Endodermal cell (in vitro differentiated cells): Measurements from ENCODE around the gene CAPZA2. TPM values are rescaled to one million over a fixed set of nuclear protein-coding genes. Genes with fewer than 3 reads are reported as not detected.

Source experiments
- DNase-seq: peaks from one replicate; pipeline ENCODE4 v3.0.0-alpha.2; 2017
- H3K27ac ChIP-seq: 2 replicates; pipeline ENCODE4 v1.5.1; 2013; ENCODE audit warnings: mild to moderate bottlenecking, low read depth, low read length, moderate library complexity
- H3K27me3 ChIP-seq: 2 replicates; pipeline ENCODE4 v1.6.1; 2013; ENCODE audit warnings: mild to moderate bottlenecking, low read length, moderate library complexity; ENCODE audit not compliant: insufficient read depth, control insufficient read depth, poor library complexity, severe bottlenecking
- H3K36me3 ChIP-seq: 2 replicates; pipeline ENCODE4 v1.7.0; 2013; ENCODE audit warnings: mild to moderate bottlenecking, low read length, moderate library complexity; ENCODE audit not compliant: control insufficient read depth, insufficient read depth
- H3K4me1 ChIP-seq: one replicate; pipeline ENCODE4 v1.7.0; 2013; ENCODE audit warnings: low read length; ENCODE audit not compliant: control insufficient read depth, insufficient read depth
- H3K4me3 ChIP-seq: 2 replicates; pipeline ENCODE4 v1.5.1; 2013; ENCODE audit warnings: mild to moderate bottlenecking, low read length, moderate library complexity
- H3K9ac ChIP-seq: 2 replicates; pipeline ENCODE4 v1.6.1; 2013; ENCODE audit warnings: mild to moderate bottlenecking, low read length, moderate library complexity; ENCODE audit not compliant: poor library complexity, severe bottlenecking; ENCODE audit errors: extremely low read depth
- H3K9me3 ChIP-seq: 2 replicates; pipeline ENCODE4 v1.6.1; 2013; ENCODE audit warnings: mild to moderate bottlenecking, low read length, moderate library complexity; ENCODE audit not compliant: control insufficient read depth
- H3K27ac Mint-ChIP-seq: 2 replicates; pipeline ENCODE4 v1.8.0; 2020; ENCODE audit warnings: mixed read lengths
- H3K27me3 Mint-ChIP-seq: 2 replicates; pipeline ENCODE4 v1.8.0; 2021; ENCODE audit warnings: mild to moderate bottlenecking, mixed read lengths; ENCODE audit not compliant: insufficient read depth
- H3K36me3 Mint-ChIP-seq: 2 replicates; pipeline ENCODE4 v1.8.0; 2020; ENCODE audit warnings: low read depth, mixed read lengths
- H3K4me1 Mint-ChIP-seq: 2 replicates; pipeline ENCODE4 v1.8.0; 2020; ENCODE audit warnings: mixed read lengths
- H3K4me3 Mint-ChIP-seq: 2 replicates; pipeline ENCODE4 v1.8.0; 2020; ENCODE audit warnings: mild to moderate bottlenecking, moderate library complexity, mixed read lengths
- H3K9me3 Mint-ChIP-seq: 2 replicates; pipeline ENCODE4 v1.8.0; 2020; ENCODE audit warnings: mild to moderate bottlenecking, mixed read lengths
- WGBS, 2 experiments: methylation state at CpG; one replicate each; pipeline versions ENCODE4 v1.1.5 to v1.1.7; 2013; ENCODE audit warnings: missing lambda C conversion rate in 2 of 2, mixed read lengths in 1 of 2; ENCODE audit not compliant: insufficient coverage in 1 of 2, insufficient read length in 1 of 2; 5-methylcytosine and 5-hydroxymethylcytosine counted together
- total RNA-seq, 2 donors: library from RNA; stranded (reverse); fragmentation: NEBNext Ultra II Directional in 1 of 2; extraction: Animal tissue kit (Norgen Biotek cat#: 25700) in 1 of 2; gene quantifications; 2 replicates in 1 of 2; 3 replicates in 1 of 2; pipeline ENCODE4 v1.2.1, GENCODE V29; 2021
- TF ChIP-seq, protein P1 (sequence below): fragments of 200-600 bp; sonication (generic); conservative IDR thresholded peaks from 2 replicates; pipeline ENCODE4 v1.5.0; 2021; ENCODE audit warnings: antibody characterized with exemption, mild to moderate bottlenecking

The CAPZA2 gene
- total RNA-seq, 2 donors from 2014 or later = 127 to 133 TPM

DNA sequence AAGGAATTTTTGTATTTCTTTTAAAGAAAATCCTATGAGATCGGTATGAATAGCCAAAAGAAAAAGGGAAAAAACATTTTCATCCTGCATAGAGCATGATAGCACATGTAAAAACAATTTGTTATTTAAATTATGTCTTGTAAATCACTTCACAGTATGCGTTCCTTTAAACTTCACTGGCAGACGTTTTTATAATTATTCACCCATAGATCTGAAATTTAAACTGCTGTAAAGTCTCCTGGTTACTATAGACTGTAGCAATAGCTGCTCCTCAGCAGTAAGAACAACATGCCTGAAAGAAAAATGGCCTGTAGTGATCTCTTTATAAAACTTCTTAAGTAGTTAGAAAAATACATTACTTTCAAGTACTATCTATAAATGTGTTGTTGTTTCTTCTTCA lies 26.5 kb downstream of the CAPZA2 start:
- Histone ChIP-seq H3K27me3 (no peaks in the 10 kb centered on the region), H3K27ac (no peak overlapping the region), H3K9me3 (no peaks in the 10 kb centered on the region), H3K4me1 (no peaks in the 10 kb centered on the region), H3K36me3 (peaks cover 50% of the 10 kb centered on the region), H3K9ac (no peak overlapping the region), H3K4me3 (no peak overlapping the region)
- TF ChIP-seq, protein P1, sequence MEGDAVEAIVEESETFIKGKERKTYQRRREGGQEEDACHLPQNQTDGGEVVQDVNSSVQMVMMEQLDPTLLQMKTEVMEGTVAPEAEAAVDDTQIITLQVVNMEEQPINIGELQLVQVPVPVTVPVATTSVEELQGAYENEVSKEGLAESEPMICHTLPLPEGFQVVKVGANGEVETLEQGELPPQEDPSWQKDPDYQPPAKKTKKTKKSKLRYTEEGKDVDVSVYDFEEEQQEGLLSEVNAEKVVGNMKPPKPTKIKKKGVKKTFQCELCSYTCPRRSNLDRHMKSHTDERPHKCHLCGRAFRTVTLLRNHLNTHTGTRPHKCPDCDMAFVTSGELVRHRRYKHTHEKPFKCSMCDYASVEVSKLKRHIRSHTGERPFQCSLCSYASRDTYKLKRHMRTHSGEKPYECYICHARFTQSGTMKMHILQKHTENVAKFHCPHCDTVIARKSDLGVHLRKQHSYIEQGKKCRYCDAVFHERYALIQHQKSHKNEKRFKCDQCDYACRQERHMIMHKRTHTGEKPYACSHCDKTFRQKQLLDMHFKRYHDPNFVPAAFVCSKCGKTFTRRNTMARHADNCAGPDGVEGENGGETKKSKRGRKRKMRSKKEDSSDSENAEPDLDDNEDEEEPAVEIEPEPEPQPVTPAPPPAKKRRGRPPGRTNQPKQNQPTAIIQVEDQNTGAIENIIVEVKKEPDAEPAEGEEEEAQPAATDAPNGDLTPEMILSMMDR = no peak
- WGBS, 2 experiments = 86 to 89% methylated on average over 2 to 3 of the region's 3 CpGs
- Mint-ChIP-seq H3K36me3 (peaks cover 48% of the 10 kb centered on the region), H3K4me1 (peaks cover 13% of the 10 kb centered on the region), H3K4me3 (no peak overlapping the region), H3K27me3 (no peaks in the 10 kb centered on the region), H3K9me3 (no peaks in the 10 kb centered on the region), H3K27ac (no peak overlapping the region)
- no peak for DNase-seq

DNA sequence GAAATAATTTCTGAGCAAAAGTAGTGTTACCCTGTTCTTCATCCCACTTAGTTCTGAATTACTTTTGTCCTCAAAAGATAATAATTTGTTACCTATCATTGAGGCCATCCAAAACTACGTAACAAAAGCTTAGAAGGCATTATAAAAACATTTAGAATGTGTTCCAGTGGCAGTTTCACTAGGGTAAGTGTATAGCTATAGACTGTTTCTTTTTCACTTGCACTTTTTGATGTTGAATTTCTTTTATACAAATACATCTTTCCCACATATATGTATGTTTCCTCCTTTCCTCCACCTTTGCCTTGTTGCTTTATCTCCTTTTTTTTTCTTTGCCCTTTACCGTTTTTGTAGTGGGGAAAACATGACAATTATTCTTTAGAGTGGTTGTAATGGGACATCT lies 33.5 kb downstream of the CAPZA2 start:
- no peak overlapping the region for H3K27ac Mint-ChIP-seq
- no peak for DNase-seq
- TF ChIP-seq, protein P1 = no peak
- Histone ChIP-seq H3K27ac (no peak overlapping the region), H3K36me3 (peaks cover 67% of the 10 kb centered on the region), H3K9me3 (no peaks in the 10 kb centered on the region), H3K9ac (no peak overlapping the region), H3K27me3 (no peaks in the 10 kb centered on the region), H3K4me1 (no peaks in the 10 kb centered on the region), H3K4me3 (no peak overlapping the region)
- no peak overlapping the region for H3K4me3 Mint-ChIP-seq
- no peaks in the 10 kb centered on the region for H3K4me1 Mint-ChIP-seq
- peaks cover 54% of the 10 kb centered on the region for H3K36me3 Mint-ChIP-seq
- no peaks in the 10 kb centered on the region for H3K27me3 Mint-ChIP-seq
- 100% methylated on average over 1 of the region's 2 CpGs for WGBS, 2 experiments
- no peaks in the 10 kb centered on the region for H3K9me3 Mint-ChIP-seq

DNA sequence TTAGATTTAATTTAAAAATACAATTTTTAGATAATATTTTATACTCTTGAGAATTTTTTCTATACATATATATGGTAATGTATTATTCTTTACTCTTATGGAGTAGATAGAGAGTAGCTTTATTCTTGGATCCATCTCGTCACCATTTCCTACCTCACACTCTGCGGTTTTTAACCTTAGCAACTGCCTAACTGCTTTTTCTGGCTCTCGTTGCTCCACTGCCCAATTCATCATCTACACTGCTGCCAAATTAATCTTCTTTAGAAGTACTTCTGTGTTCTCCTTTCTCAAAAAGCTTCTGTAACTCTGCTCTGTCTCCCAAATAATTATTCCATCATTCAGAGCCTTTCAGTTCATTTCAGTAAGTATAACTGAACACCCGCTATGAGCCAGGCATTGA lies 35.3 kb downstream of the CAPZA2 start:
- H3K4me1 Mint-ChIP-seq = no peaks in the 10 kb centered on the region
- no peak overlapping the region for H3K27ac Mint-ChIP-seq
- no peaks in the 10 kb centered on the region for H3K9me3 ChIP-seq
- no peak overlapping the region for H3K4me3 ChIP-seq
- H3K27me3 ChIP-seq = no peaks in the 10 kb centered on the region
- no peak overlapping the region for H3K4me3 Mint-ChIP-seq
- no peak overlapping the region for H3K27ac ChIP-seq
- no peaks in the 10 kb centered on the region for H3K27me3 Mint-ChIP-seq
- H3K36me3 ChIP-seq = peaks cover 67% of the 10 kb centered on the region
- no peak for DNase-seq
- TF ChIP-seq, protein P1 = no peak
- H3K9me3 Mint-ChIP-seq = no peaks in the 10 kb centered on the region
- 86 to 98% methylated on average over 3 to 4 of the region's 4 CpGs for WGBS, 2 experiments
- no peak overlapping the region for H3K9ac ChIP-seq
- H3K36me3 Mint-ChIP-seq = peaks cover 48% of the 10 kb centered on the region
- H3K4me1 ChIP-seq = no peaks in the 10 kb centered on the region
